ENCODE results near the gene LTBP2.

DNA sequence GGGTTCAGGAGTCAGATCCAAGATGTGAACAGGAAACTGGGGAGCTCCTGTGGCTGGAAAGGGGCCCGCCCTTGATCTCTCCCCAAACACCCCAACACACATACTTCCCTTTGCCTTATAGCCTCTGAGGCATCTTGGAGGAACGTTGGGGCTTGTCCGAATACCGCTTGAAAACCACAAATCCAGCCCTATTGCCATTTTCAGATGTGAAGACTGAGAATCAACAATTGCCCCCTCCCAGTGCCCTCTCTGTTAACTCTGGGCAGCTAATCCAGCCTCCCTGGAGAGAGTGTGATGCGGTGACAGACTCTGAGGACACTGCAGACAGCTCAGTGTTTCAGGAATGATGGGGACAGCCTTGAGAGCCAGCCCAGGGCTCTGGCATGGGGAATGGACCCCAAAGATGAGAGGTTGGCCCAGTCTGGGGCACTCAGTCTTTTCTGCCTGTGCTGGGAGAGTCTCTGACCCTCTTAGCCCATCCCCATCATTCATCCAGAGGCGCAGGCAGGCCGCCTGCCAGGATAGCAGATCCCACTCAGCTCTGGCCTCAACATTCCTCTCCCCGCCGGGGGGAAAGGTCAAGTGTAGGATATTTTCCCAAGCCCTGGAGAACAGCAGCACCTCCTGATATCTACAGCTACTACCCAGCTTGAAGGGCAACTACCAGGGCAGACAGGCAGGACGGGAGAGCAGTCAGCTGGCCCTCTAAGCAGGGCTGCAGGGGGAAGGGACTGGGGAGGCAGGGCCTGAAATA lies 24.6 kb upstream of the LTBP2 start:
- TF ChIP-seq POLR2A (IDR thresholded peaks at IDR 0.05; ENCODE audit: low read length) = no peak
- TF ChIP-seq GATA1 (IDR thresholded peaks at IDR 0.05; ENCODE audit: low read depth, low read length) = no peak
